Stomach smooth muscle (tissue), 2 donors: ENCODE results near the gene RGS16.

ENCODE experiments used
- H3K27ac ChIP-seq: one replicate; pipeline ENCODE4 v1.7.0; 2013; ENCODE audit warnings: mild to moderate bottlenecking, low read length, inconsistent platforms
- H3K27me3 ChIP-seq, 2 donors: one replicate each; pipeline ENCODE4 v1.7.0; 2013; ENCODE audit warnings: low read length in 2 of 2; ENCODE audit not compliant: insufficient read depth in 2 of 2, control insufficient read depth in 1 of 2
- H3K36me3 ChIP-seq, 2 donors: one replicate each; pipeline ENCODE4 v1.7.0; 2013; ENCODE audit warnings: low read length in 2 of 2; ENCODE audit not compliant: control insufficient read depth in 2 of 2, insufficient read depth in 2 of 2
- H3K4me1 ChIP-seq: one replicate; pipeline ENCODE4 v1.7.0; 2013; ENCODE audit warnings: low read length; ENCODE audit not compliant: control insufficient read depth, insufficient read depth
- H3K4me3 ChIP-seq, 2 donors: one replicate each; pipeline ENCODE4 v1.7.0; 2013; ENCODE audit warnings: low read length in 2 of 2
- H3K9ac ChIP-seq, 2 donors: one replicate each; pipeline ENCODE4 v1.7.0; 2013; ENCODE audit warnings: low read length in 2 of 2, mild to moderate bottlenecking in 1 of 2
- H3K9me3 ChIP-seq, 2 donors: one replicate each; pipeline ENCODE4 v1.7.0; 2013; ENCODE audit warnings: low read length in 2 of 2; ENCODE audit not compliant: control insufficient read depth in 2 of 2
- donor health status: healthy.
- donor health status: Pancreatic carcinoma.

Gene RGS16, protein sequence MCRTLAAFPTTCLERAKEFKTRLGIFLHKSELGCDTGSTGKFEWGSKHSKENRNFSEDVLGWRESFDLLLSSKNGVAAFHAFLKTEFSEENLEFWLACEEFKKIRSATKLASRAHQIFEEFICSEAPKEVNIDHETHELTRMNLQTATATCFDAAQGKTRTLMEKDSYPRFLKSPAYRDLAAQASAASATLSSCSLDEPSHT

DNA sequence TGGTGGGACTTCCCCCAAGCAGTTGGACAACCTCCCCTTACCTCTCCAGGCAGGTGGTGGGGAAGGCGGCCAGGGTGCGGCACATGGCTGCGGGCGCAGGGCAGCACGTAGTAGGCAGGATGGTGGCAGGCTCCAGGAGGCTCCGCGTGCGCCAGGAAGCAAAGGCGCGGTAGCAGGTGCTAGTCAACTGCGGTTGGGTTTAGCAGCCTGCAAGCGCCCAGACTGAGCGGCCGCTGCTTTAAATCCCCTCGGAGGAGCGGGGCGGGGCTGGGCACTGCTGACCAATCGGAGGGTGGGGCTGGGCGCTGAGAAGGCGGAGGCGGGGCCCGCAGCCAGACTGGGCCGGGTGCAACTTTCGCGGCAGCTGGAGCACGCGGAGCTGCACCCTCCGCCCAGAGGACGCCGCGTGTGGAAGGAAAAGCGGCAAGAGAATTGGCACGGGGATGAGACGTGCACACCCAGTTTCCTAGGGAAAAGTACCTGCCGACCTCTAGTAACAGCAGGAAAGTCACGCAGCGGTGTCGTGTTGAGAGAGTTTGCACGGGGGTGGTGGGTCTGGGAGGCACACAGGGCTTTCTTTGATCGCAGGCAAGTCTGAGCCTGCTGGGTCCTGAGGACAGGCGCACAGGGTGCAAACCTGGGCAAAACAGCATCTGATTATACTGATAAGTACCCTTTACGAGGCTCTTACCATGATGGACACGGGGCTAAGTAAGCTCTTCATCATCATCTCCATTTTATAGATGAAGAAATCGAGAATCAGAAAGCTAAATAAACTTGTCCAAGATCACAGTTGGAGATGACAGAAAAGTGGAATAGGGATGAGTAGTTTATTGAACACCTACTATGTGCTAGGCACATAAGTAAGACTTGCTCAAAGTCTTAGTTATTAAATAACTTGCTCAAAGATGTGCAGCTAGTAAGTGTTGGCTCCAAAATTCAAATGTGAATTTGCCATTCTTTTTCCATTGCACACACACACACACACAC lies at the start of gene RGS16:
Gene RGS16 (minus strand): TSS at position 215 of the 990 bp plus-strand sequence. CDS start 130 bp downstream, at position 85.
- H3K4me3 ChIP-seq = peak within 1 kb of the TSS; percentile 71 to 82
- peak within 1 kb of the TSS; percentile 13 to 60 for H3K9ac ChIP-seq
- peaks cover 39% of the 10 kb centered on the region for H3K4me1 ChIP-seq
- H3K36me3 ChIP-seq = peaks cover 0 to 2% of the 10 kb centered on the region in 2 donors
- no peaks in the 10 kb centered on the region for H3K27me3 ChIP-seq
- H3K9me3 ChIP-seq = no peaks in the 10 kb centered on the region
- peak within 1 kb of the TSS; percentile 18 for H3K27ac ChIP-seq

DNA sequence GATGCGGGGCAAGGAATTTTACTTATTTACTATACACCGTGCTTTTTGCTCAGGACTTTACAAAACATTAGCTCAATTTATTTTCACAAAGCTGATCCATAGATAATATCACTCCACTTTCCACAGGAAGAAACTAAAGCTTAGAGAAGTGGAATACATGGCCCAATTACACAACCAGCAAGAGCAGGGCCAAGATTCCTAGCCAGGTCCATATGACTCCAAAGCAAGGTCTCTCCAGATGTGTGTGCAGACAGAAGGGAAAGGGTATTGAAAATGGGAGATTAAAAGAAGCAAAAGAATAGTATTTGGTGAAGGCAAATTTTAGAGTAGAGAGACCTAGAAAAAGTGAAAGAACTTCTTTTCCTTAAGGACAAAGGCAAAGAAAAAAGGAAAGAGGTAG lies 49.8 kb upstream of the RGS16 start:
- H3K9me3 ChIP-seq = no peaks in the 10 kb centered on the region
- H3K4me3 ChIP-seq = no peak overlapping the region
- no peak overlapping the region for H3K9ac ChIP-seq
- H3K27me3 ChIP-seq = no peaks in the 10 kb centered on the region
- no peaks in the 10 kb centered on the region for H3K36me3 ChIP-seq
- no peaks in the 10 kb centered on the region for H3K4me1 ChIP-seq
- H3K27ac ChIP-seq = no peak overlapping the region

DNA sequence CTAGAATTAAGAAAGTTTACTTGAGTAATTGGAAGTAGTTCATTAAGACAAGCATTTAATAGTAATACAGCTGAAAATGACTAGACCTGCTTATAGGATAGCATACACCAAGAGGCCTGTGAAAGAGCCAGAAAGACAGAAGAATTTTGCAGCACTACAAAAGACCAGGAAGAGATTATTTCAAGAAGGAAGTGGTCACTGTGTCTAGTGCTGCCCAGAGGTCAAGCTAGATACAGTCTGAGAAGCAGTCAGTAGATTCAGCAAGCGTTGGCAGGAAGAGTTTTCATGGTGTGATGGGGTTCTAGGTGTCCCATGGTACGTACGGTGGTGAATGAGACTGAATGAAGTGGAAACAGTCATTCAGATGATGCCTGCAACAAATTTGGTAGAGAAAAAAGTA lies 48.7 kb upstream of the RGS16 start:
- Histone ChIP-seq H3K27me3 (no peaks in the 10 kb centered on the region), H3K9ac (no peak overlapping the region), H3K27ac (no peak overlapping the region), H3K36me3 (no peaks in the 10 kb centered on the region), H3K4me3 (no peak overlapping the region), H3K9me3 (no peaks in the 10 kb centered on the region), H3K4me1 (no peaks in the 10 kb centered on the region)

DNA sequence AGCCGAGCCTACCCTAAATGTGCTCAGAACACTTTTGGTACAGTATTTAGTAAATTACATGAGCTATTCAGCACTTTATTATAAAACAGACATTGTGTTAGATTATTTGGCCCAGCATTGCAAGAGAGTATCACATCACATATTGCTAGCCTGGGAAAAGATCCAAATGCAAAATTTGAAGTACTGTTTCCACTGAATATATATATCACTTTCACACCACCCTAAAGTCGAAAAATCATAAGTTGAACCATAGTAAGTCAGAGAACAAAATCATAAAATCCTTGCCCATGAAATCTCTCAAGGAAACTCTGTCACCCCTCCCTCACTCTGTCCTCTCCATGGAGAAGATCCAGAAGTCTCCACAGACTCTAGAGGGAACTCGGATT lies 47.1 kb upstream of the RGS16 start:
- Histone ChIP-seq H3K27ac (no peak overlapping the region), H3K9ac (no peak overlapping the region), H3K27me3 (no peaks in the 10 kb centered on the region), H3K36me3 (no peaks in the 10 kb centered on the region), H3K9me3 (no peaks in the 10 kb centered on the region), H3K4me1 (no peaks in the 10 kb centered on the region), H3K4me3 (no peak overlapping the region)

DNA sequence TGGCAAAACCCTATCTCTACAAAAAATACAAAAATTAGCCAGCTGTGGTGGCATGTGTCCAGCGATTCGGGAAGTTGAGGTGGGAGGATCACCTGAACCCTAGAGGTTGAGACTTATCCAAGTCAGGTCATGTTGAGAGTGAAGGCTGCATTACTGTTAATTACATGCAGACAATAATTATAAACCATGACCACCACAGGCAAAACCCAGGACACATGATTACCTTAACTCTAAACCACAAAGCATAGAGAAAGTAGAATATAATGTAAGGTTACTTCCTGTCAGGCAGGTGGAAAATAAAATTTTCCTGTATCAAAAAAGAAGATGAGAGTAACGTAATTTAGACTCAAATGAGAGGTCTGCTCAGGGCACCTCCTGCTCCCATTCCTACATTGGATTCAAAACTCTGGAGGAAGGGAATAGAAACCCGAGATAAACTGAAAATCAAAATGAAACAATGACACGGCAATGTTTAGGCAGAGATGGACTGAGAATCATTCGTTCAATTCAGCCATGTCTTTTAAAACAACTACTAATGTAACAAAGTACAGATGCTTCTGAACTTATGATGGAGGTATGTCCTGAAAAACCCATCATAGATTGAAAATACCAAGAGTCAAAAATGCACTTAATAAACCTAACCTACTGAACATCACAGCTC lies 46.6 kb upstream of the RGS16 start:
- Histone ChIP-seq H3K4me1 (no peaks in the 10 kb centered on the region), H3K36me3 (no peaks in the 10 kb centered on the region), H3K9ac (no peak overlapping the region), H3K27me3 (no peaks in the 10 kb centered on the region), H3K27ac (no peak overlapping the region), H3K9me3 (no peaks in the 10 kb centered on the region), H3K4me3 (no peak overlapping the region)

DNA sequence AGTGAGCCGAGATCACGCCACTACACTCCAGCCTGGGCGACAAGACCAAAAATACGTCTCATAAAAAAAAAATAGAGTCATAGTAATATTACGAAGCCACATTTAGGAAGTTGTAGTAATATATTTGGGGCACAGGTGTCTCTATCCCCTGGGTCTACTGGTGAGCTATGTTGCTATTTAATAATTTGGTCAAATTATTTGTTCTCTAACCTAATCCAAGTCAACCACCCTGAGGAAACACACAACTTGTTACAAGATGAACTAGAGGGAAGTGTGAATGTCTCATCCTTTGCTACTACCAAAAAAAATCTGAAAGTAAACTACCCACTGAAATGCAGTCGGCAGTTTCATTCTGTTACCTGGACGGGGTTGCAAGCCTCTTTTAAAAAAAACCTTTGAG lies 44.9 kb upstream of the RGS16 start:
- no peak overlapping the region for H3K9ac ChIP-seq
- no peaks in the 10 kb centered on the region for H3K27me3 ChIP-seq
- H3K4me3 ChIP-seq = no peak overlapping the region
- no peaks in the 10 kb centered on the region for H3K4me1 ChIP-seq
- H3K9me3 ChIP-seq = no peaks in the 10 kb centered on the region
- H3K27ac ChIP-seq = no peak overlapping the region
- no peaks in the 10 kb centered on the region for H3K36me3 ChIP-seq

DNA sequence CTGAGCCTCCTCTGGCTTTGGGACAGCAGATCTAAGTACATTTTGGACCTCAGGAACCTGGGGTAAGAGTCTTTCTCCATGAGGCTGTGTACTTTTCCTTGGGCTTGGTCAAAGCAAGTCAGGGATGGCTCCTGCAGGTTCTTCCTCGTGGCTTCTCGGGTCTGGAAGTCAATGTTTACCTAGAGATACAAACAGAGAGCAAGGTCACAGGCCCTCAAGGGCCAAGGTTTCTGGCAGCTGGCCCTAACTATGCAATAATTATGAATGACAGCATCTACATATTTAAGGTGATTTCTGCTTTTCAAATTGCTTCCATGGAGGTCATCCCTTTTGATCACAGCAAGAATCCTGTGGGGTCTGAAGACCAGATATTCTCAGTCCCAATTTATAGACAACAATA lies 42.5 kb upstream of the RGS16 start:
- H3K4me1 ChIP-seq = no peaks in the 10 kb centered on the region
- no peaks in the 10 kb centered on the region for H3K27me3 ChIP-seq
- H3K27ac ChIP-seq = no peak overlapping the region
- no peak overlapping the region for H3K4me3 ChIP-seq
- H3K36me3 ChIP-seq = no peaks in the 10 kb centered on the region
- H3K9ac ChIP-seq = no peak overlapping the region
- no peaks in the 10 kb centered on the region for H3K9me3 ChIP-seq

DNA sequence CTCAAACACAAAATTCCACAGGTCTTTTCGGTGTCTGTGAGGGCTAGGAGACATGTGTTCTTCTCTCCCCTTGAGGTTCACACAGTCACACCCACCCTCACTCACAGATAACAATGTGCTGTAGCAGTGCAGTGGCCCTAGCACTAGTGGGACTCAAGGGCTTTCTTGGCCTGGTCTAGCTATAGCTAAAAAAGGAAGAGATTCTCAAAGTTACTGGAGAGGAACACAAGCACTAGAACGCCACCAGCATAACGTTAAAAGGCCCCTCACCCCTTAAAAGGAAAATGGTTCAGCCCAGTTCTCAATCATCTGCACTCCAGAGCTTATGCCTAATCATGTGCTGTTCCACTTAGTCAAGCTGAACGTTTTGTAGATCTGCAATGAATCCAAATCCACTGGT lies 40.7 kb upstream of the RGS16 start:
- no peak overlapping the region for H3K27ac ChIP-seq
- no peaks in the 10 kb centered on the region for H3K9me3 ChIP-seq
- H3K4me3 ChIP-seq = no peak overlapping the region
- no peaks in the 10 kb centered on the region for H3K27me3 ChIP-seq
- H3K9ac ChIP-seq = no peak overlapping the region
- H3K36me3 ChIP-seq = no peaks in the 10 kb centered on the region
- no peaks in the 10 kb centered on the region for H3K4me1 ChIP-seq

DNA sequence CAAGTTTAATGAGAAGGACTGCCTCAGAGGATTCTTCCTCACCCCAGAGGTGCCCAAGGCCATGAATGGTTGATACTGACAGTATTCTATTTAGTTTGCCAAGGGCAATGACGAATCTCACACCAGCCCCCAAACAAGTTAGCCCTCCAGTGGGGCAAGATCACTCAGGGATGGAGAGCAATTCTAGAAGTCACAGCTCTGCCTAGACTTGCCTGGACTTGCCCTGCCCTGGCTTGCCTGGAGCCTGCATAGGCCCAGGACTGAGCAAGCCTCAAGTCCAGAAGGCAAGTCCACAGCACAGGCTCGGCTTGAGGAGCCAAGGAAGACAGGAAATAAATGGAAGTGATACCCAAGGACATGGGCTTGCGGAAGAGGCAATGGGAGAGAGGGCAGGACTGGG lies 39.5 kb upstream of the RGS16 start:
- Histone ChIP-seq H3K9me3 (no peaks in the 10 kb centered on the region), H3K36me3 (no peaks in the 10 kb centered on the region), H3K9ac (no peak overlapping the region), H3K27ac (no peak overlapping the region), H3K4me3 (no peak overlapping the region), H3K4me1 (no peaks in the 10 kb centered on the region), H3K27me3 (no peaks in the 10 kb centered on the region)

DNA sequence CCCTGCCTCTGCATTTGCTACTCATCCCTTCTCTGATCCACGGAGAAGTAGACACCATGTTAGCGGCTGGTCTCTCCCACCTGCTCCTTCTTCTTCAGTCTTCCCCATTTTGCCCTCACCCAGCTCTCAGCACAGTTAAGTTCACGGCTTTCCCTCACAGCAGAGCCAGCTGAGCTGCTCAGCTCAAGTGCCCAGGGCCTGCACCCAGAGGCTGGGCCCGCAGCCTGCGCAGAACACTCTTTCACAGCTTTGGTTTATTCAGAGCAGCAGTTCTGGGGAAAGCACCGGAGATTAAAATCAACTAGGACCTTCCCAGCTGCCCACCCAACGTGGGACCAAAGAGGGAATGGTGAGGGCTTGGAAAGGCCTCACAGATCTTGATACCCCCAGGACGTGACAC lies 38.3 kb upstream of the RGS16 start:
- Histone ChIP-seq H3K27ac (no peak overlapping the region), H3K4me1 (no peaks in the 10 kb centered on the region), H3K36me3 (no peaks in the 10 kb centered on the region), H3K9ac (no peak overlapping the region), H3K4me3 (no peak overlapping the region), H3K27me3 (no peaks in the 10 kb centered on the region), H3K9me3 (no peaks in the 10 kb centered on the region)
